Fibroblast of skin of left quadriceps (primary cell): Measurements from ENCODE around the gene JDP2.

Experiments
- DNase-seq, 2 experiments: peaks; one replicate each; pipeline ENCODE4 v3.0.0-alpha.2; 2013; ENCODE audit warnings: low read depth in 2 of 2

Gene JDP2

DNA sequence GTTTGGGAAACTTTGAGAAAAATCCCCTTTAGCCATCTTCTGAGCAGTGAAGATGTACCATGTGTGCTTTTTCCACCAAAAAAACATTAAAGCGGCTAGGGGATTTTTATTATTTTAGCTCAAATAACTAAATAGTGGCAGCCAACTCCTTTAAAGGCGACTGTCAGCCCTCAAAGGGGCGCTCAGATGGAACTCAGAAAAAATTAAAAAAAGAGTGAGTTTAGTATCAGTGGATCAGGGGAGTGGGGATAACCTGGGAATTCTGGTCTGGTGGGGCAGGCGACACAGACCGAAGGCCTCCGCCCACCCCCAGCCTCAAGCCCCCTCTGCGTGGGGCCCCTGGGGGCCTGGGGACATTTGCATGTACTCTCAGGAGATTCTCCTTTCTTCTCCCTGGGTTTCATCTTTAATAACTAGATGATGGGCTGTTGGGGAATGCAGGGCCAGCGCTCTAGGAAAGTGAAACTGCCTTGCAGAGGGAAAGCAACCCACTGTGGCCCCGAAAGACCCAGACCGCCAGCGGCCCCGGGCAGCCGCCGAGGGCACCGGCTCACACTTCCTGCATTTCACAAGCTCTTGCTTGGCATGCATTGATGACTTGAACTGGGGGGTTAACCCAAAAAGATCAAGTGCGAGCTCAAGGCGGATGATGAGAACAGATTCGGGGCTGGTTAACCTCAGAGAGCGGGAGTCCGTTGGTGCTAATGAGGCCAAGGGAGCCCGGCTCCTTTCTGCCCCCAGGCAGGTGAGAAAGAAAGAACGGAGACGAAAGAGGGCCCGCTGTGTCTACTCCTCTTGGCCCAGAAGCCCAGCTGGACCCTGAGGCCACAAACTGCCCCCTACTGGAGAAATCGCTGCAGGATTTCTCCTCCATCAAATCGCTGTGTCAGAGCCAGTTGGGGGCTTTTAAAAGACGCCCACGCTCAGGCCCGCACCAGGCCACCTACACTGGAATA, 87.1 kb downstream of the JDP2 start:
- DNase-seq: no peak

DNA sequence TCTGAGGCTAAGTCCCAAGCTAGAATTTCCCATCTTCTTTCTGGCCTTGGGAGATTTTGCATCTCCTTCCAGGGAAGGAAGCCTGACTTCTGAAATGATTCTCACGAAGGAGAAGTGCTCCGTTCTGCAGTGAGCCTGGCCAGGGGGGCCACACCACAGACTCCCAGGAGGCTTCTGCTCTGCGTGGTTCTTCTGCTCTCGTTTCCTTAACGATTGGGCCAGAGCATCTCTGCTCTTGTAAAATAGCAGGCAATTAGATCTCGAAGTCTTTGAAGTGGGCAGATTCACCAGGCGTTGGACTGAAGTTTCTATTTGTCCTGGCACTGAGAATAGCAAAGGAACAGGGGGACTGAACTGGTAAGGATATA, 87.8 kb downstream of the JDP2 start:
- no peak for DNase-seq

DNA sequence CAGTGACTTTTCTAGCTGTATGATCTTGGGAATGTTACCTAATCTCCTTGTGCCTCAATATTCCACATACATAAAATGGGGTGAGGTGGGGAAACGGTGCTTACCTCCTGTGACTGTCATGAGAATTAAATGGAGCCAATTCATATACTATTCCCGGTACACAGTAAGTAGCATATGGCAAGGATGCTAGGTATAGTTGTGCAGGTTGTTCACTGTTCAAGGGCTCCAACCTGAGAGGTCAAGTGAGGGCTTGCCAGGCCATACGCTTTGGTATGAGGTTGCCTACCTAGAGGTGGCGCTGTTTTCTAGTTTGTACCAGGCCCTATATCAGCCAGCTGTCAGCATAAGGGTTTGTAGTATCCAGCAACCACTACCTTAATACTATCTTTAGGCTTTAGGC, 90.8 kb downstream of the JDP2 start:
- no peak for DNase-seq

DNA sequence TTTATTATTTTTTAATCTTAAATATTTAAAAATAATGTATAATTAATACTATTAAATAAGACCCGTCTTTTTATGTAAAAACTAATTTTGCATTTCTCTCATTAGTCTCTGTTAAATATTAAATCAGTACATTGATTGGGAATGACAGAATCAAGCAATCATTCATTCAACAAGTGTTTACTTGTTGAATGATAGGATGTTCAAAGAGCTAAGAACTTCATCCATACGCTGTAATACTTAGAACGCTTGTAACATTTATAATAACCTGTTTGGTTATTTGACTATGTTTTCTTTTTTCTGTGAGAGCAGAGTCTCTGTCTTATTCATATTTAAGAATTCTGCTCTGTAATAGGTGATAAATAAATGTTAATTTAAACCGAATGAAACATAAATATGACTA, 91.6 kb downstream of the JDP2 start:
- DNase-seq: no peak

DNA sequence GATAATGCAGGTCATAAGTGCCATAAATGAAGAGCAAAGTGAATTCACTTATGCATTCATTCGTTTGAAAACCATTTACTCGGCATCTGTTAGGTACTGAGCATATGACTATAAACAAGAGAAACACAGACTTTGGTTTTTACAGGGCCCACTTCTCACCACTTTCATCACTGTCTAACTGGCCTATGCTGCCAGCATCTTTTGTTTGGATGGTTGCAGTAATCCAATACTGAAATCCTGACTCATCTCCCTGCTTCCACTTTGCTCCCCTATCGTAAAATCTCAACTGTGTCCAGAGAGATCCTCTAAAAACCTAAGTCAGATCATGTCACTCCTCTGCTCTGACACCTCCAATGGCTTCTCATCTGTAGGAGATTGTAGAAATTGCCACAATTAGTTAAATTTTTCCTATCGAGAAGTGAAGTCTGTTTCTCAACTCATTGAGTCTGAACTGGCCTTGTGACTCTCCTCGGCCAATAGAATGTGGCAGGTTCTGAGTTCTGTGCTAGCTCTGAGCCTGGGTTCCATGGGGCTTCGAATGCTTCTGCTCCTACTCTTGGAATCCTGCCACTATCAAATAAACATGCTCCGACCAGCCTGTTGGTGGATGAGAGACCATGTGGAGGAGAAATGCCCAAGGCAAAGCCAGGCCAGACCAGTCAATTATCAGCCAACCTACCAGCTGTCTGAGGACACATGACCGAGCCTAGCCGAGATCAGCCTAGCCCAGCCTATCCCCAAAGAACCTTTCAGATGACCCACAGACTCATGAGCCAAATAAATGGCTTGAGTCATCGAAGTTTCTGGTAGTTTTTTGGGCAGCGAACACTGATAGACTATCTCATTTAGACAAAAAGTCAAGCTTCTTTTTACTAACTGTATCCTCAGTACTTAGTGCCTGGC, 92.3 kb downstream of the JDP2 start:
- DNase-seq: no peak

DNA sequence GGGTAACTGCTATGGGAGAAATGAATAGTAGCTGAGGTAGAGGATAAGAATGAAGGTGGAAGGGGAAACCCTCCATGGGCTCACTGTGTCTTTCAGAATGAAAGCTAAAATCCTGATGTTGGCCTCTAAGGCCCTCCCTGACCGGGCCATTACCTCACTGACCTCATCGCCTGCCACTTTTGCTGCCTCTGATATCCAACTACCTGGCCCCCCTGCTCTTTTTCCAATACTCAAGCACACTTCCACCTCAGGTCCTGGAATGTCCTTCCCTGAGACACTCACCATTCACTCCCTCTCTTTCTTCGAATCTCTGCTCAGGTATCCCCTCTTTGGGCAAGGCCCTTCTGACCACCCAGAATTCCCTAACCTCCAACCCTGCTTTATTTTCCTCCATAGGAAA, 93.0 kb downstream of the JDP2 start:
- no peak for DNase-seq

DNA sequence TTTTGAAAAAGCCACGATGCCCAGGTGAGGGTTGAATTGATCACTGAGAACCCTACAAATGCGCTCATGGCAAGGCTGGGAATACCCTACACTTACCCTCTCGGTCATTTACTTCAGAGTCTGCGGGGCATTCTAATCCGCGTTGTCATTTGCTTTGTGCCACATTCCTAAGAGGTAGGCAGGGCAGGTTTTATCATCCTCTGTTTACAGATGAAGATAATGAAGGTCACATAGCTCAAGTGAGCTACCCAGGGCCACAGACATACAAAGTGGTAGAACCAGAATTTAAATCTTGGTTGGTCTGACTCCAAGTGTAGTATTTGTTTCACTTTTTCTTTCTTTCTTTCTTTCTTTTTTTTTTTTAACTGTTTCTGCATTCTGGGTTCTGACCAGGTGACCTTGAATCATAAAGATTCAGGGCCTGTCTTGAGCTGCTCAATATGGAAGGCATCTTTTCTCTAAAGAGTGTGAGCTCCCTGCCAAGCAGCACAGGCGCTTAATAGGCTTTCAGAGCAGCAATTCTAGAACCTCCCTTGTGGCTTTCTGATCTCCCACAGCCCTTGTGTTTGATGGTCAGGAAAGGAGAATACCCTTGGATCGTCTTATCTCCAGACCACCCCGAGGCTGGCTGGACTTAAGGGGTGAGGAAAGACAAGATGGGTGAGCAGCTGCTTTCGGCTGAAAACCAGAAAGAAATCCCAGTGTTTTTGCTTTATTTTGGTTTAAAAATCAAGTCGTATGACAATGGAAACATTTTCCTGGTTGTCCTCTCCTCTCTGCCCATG, 93.8 kb downstream of the JDP2 start:
- DNase-seq: no peak

DNA sequence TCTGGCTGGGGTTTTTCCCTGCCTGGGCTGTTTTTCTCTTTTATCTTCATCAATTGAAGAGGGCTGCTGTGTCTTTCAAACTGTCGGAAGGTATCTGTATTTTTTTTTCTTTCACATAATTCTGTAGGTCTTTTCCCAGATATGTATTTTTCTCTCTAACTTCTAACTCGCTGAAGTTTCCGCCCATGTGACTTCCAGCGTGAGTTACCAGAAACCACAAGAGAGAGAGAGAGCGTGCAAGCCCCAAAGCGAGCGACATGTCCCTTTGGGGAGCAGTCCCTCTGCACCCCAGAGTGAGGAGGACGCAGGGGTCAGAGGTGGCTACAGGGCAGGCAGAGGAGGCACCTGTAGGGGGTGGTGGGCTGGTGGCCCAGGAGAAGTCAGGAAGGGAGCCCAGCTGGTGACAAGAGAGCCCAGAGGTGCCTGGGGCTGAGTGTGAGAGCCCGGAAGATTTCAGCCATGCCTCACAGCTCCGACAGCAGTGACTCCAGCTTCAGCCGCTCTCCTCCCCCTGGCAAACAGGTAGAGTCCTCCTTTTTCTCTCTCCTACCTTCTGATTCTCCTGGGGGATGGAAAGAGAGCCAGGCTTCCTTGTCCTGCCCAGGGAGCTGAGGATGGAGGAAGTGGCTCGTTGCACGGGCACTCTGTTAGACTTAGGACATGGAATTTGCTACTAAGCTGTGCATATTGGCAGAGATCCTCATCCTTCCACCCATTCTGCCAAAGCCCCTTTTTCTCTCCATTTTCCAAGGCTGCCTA, 94.6 kb downstream of the JDP2 start, which contains the start of gene BATF:
TSS of gene BATF (plus strand) at position 246 of the 759 bp plus-strand sequence. CDS start at position 460, 214 bp downstream.
- DNase-seq: no peak

DNA sequence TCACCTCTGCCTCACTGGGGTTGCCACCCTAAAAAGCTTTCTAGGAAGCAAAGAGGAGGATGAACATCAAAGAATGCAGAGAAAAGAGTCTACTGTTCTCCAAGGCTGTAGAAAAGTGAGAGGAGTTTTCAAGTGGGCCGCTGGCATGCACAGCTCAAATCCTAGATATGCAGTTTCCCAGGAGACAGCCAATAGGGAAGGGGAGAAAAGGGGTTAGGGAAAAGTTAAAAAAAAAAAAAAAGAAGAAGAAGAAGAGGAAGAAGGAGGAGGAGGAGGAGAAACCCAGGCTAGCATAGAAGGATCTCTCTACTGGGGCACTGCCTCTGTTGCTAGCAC, 95.1 kb downstream of the JDP2 start:
- no peak for DNase-seq
